Measurements from ENCODE around the gene MYO15B.
A peak's percentile ranks its signal among the peaks of the same experiment; 100 is the strongest.
"Not testable (repeated sequence)": the region's sequence is repeated elsewhere in the genome, so short reads cannot be mapped to it uniquely, and the experiment has no call there.

MYO15B gene

DNA sequence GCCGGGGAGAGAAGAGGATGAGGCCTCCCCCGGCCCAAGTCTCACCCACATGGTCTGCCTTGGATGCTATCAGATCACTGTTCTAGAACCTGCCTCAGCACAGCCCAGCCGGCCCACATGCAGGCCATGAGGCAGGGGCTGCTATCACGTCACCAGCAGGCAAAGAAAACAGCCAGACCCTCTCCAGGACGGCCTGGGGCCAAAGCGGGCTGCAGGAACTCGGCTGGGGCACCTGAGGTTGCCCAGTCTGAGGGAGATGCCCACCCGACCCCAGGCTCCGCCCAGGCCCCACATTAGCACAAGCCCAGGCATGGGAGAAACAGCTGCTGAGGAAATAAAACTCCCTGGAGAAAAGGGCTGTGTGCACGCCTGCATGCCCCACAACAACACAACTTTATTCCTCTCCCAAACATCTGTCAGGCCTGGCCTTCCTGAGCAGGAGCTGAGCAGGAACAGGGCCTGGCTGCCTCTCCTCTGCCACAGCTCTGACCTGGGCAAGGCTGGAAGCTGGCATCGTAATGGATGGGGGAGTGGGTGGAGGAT, 39.0 kb downstream of the MYO15B start:
- no peak for DNase-seq

DNA sequence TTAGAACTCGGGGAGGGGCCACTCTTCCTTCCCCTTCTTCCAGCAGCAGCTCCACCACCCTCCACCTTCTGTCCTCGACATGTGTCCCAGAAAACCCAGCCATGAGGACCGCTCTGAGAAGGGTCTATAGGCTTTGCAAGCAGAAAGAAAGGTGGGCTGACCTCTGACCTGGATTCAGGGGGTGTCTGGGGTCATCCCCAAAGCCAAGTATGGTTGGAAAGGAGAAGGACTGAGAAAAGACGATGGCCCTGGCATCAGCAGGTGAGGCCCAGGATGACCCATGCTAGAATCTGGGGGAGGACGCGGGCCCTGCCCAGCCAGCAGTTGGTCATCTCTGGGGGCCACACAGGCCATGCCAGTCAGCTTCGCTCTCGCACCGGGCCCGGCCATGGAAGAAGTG, 39.5 kb downstream of the MYO15B start:
- no peak for DNase-seq

DNA sequence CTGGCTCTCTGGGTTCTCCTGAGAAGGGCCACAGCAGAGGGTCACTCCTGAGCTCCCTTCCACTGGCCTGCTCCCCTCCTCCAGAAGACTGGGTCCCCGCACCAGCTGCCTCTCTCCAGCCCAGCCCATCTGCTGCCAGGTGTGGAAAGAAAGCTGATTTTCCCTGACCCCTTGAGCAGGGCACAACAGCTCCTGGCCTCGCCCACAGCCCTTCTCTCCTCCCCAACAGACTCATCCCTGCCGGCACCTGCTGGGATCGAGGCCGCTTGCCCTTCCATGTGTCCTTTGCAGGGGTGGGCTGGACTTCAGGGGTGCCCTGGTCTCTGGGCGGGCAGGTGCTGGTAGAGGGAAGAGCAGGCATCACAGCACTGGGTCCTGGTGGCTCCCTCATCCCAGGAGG, 40.8 kb downstream of the MYO15B start:
- no peak for DNase-seq

DNA sequence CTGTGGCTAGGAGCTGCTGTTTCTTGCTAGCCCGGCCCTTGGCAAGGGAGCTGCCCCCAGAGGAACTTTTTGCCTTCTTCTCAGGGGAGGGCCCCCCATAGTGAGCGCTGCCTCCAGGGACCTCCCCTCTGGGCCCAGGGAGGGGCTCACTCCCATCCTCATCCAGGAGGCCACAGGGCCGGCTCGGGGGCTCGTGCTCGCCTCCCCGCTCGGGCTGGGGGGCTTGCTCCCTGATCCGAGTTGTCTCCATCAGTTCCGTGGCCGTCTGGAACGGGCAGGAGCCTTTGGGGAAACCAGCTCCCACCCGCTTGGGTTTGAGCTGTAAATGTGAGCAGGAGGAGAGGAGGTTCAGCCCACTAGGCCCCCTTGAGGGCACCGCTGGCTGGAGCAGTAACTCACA, 41.6 kb downstream of the MYO15B start:
- DNase-seq: no peak

DNA sequence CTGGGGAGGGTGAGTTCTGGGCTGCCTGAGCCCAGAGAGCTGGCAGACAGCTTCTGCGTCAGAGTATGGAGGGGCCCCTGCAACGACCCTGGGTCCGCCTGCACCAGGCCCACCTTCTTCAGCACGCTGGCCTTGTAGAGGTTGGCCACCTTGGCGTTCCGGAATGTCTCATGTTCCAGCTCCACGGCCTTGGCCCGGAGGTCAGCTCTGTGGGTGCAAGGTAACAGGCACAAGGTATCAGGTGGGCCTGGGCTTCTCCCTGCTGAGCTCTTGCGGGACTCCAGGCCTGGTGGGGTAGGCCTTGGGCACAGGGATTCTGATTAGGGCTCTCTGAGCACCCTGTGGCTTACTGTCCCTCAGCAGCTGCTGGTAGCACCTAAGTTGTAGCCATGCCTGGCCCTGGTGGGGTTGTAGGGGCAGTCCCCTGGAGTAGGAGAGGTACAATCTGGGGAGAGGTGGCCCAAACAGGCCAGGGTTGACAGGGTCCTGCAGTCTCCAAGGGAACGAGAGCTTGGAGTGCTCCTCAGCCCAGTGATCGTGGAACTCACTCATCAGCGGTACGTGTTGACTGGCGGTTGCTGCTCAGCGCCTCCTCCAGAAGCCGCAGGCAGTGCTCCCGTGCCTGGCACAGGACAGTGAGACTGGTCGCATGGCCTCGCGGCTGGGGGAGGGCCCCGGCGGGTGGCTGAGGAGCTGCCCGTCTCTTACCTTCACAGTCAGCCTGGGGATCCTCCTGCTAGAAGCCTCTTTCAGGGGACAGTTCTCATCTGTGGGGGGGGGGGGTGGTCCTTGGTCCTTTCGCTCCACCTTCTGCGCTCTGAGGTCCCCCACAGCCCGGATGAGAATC, 42.7 kb downstream of the MYO15B start:
- no peak for DNase-seq

DNA sequence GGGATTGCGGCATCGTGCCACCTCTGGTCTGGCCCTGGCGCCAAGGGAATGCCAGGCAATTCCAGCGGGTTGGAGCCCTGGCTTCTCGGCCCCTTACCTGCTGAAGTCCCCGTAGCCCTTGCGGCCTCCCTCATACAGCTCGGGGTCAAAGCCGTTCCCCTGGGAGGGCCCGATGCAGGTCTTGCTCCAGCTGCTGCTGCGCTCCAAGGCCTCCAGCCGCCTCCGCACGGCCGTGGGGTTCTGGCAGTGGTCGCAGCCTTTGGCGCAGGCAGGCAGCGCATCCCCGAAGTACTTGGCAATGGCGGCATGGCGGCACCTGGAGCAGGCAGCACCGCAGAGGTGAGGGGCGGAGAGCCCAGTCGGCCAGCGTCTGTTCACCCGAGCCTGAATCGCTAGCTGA, 43.8 kb downstream of the MYO15B start:
- DNase-seq: no peak

DNA sequence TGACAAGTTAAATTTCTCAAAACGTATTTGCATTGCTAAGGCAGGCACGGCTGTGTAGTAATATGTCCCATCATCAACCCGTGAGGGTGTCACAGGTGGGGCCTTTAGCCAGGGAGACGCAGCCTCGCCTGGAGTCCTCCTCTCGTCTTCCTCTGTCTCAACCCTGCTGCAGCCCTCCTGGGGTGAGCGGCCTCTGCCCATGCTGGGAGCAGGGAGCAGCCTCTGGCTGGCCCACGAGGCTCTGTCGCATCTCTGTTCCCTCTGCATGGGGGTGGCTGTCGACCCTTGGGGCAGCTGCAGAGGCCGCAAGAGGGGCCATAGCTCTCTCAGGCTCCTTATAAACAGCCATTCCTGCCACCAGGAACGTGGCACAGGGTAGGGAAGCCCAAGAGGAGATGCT, 44.8 kb downstream of the MYO15B start:
- DNase-seq: no peak

DNA sequence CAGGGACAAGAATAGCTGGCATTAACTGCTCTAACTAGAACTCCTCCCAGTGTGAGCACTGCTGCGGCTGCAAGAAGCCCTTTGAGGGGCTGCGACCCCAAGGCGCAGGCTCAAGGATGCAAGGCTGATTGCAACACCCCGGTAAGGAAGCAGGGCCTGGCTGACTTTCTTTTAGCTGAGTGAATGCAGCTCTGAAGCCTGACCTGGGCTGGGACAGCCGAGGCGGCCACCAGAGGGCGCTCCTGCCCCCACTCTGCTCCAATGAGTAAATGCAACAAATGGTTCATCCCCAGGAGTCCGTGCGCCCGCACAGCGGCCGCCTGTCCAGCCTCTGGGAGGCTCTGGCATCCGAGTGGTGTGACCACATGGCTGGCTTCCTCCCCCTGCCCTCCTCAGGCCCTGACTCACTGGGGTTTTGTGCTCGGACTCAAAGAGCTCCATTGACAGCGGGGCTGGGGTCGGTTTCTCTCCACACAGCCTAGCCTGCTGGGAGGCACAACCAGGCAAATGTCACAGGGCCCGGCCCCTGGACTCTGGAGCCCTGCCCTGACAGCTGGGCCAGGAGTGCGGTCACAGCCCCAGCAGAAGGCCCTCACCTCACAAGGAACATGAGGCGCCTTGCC, 45.4 kb downstream of the MYO15B start, which contains the start of gene SMIM5:
TSS of gene SMIM5 (plus strand) at position 572 of the 623 bp plus-strand sequence. CDS start 6,768 bp downstream, outside the sequence.
- peak; percentile 73 for DNase-seq

DNA sequence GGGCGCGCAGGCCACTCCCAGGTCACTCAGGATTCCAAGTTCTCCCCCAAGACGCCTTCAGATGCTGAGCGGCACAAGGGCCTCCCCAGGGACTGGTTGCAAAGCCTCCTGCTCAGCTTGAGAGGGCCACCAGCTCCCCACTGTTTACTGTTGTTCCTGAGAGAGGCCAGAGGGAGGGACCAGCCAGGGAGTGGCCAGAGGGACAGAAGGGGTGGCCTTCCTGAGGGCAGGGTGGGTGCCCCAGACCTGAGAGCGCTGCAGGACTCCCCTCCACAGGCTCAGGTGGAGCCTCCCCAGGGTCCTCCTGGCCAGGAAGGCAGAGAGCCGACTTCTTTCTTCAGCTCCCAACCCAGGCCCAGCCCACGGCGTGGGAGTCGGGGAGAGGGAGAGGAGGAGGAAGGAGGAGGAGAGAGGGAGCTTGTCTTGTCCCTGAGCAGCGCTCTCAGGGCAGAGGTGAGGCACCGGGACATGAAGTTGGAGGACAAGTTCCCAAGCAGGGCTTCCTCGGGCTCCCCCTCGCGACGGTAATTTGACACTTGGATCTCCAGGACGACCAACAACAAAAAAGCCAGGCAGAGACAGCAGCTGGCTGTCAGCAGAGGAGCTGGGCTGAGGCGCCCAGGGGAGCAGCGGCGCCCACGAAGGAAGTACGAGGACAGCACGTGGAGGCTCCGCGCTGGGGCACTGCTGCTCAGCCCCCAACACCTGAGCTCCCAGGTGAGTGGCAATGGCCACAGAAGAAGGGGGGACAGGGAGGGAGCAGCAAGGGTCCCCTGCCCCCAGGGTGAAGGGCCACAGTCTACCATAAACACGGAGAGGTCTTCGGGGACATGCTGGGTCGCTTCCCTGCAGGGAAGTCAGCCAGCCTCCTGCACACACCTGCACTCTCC, 46.1 kb downstream of the MYO15B start:
- DNase-seq: peak; percentile 37

DNA sequence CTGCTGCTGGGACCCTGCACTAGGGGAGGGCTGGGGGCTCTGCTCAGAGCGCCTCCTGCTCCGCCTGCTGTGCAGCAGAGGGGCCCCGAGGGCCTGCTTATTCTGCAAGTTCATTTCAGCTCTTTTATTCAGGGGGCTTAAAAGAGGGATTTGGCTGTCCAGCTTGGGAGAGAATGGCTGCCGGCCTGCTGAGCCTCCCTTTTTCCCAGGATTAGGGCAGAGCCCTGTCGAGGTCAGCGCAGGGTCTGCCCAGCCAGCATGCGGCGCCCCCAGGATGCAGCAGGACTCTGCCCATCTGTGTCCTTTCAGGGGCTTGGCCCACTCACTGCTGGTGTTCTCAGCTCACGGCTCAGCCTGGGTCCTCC, 46.8 kb downstream of the MYO15B start:
- no peak for DNase-seq

DNA sequence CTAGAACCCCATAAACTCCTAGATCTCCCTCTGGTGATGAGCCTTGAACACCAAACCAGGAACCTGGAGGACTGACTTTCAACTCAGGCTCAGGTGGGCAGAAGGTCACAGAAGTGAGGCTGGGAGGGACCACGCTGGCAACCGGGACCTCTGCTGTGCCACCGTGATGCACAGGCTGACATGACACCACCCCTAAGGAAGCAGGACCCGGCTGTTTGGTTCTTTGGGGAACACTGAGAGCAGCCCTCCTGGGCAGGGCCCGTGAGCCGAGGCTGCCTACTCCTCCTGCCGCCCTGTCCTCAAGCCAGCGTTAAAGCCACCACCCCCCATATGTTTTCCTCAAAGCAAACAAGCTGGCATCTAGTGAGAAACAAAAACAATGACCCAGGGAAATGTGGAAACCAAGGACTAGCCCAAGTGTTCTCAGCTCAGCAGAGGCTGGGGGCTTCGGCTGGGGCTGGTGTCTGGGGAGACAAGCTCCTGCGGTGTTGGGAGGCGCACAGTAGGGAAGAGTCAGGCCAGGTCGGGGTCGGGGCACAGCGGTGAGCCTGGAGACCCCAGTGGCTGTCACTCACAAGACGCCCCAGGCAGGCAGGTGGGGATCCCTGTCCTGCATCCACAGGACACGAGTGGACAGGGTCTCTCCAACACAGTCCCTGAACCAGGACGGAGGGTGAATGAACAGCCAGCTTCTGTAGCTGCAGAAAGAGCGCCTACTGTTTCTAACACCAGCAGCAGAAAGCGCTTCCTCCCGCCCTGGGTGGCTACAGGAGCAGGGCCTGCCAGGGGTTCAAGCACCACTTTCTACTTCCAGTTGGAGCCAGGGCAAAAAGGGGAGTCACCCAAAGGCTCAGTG, 47.4 kb downstream of the MYO15B start:
- no peak for DNase-seq

DNA sequence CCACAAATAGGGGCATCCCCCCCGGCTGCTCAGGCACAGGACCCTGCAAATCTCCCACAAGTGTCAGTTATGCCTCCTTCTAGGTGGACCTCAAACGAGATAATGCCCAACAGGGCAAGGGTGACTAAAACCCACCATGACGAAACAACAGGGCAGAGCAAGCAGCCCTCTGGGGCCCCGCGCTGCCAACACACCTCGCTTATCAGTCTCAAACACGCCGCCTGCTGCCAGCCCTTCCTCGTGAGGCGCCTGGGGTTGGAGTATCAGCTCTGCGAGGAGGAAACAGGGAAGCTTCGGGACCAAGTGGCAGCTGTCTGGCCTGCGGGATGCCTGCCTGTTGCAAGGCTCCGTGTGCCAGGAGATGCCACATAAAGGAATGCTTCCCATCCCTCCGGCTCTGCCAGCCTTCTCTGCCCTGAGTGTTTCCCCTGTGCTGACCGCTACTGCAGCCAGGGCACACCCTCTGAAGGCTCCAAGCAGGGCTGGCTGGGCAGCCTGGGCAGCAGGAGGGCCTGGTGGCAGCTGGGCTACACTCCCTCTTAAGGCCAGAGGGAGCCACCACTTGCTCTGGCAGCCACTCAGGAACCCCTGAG, 48.1 kb downstream of the MYO15B start:
- DNase-seq: no peak

DNA sequence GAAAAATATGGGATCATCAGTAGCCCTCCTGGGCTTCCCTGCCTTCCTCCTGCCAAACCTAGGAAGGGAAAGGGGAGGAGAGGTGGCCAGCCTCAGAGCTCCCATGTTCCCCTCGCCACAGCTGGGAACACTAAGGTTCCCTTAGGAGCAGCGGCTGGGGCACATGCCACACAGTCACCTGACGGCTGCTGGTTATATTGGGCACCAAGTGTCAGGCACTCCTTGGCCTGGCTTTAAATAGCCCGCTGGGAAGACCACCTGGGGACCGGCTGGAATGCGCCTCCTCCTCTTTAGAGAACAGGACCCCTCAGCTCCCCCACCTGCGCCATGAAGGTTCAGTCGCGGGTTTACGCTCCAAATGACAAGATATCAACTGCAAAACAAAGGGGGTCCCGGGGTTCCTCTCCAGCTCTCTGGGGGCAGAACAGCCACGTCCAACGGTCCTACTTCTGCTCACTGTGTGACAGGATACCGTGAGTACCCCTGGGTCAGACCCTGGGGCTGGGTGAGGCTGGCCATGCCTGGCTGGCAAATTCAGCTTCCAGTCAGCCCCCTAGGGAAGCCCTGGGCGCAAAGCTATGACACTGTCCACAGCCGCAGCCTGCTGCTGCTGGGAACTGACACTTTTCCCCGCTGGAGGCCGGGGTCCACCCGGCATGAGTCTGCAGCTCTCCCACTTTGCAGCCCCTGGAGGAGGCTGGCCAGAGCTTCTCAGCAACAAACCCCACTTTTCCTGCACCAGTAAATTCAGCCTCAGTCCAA, 49.0 kb downstream of the MYO15B start:
- DNase-seq: no peak

DNA sequence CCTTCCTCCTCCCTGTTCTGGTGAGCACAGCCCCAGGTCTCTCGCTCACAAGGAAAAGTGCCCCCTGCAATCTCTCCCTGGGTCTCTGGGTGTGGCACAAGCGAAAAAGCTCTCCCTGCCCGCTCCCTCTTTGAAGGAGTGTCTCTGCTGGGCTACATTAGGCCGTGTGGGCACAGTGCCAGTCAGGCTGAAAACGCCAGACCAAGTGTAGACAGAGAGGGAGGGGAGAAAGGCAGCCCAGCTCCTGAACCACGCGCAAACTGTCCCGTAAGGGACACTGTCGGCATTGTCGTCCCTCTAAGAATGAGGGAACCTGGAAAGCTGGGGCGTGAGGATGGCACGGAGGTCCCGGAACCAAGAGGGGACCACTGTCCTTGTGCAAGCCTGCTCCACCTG, 49.5 kb downstream of the MYO15B start:
- no peak for DNase-seq

DNA sequence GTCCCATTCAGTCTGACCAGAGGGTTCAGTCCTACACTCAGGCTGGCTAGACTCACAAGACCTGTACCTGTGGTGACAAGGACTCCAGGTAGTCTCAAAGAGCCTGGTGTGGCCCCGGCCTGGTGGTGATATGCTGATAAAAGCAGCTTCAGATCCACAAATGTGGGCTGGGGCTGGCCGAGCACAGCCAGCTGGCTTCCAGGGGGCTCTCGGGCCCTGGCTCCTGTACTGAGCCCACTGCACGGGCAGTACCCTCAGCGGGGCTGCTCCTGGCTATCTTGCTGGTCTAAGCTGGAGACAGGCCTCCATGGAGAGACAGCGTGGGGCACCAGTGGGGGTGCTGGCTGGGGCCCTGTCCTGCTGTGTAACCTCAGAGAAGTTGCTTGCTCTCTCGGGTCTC, 50.0 kb downstream of the MYO15B start:
- DNase-seq: no peak

DNA sequence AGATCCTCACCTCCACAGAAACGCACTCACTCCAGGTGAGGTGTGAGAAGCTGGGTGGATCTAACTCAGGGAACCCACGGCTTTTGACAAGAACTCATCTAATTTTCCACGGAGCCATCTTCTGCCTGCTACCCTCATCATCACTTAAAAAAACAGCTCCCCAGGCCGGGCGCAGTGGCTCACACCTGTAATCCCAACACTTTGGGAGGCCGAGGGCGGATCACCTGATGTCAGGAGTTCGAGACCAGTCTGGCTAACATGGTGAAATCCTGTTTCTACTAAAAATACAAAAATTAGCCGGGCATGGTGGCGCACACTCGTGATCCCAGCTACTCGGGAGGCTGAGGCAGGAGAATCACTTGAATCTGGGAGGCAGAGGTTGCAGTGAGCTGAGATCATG, 50.4 kb downstream of the MYO15B start:
- DNase-seq: not testable (repeated sequence)

DNA sequence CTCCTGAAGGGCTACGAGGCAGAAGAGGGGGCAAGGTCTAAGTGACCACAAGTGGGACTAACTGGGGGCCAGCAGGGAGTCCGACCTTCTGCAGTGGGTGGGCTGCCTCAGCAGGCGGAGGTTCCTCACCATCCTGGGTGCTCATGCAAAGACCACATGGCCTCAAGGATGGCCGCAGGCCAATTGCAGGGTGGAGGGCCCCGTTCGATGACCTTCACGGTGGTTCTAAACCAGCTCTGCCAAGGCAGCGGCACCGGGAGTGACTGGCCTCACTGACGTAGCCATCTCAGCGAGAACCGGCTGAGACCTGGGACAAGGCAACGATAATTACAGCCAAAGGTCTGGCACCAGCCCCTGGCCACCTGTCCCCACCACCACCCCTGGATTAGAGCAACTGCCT, 51.3 kb downstream of the MYO15B start:
- no peak for DNase-seq

DNA sequence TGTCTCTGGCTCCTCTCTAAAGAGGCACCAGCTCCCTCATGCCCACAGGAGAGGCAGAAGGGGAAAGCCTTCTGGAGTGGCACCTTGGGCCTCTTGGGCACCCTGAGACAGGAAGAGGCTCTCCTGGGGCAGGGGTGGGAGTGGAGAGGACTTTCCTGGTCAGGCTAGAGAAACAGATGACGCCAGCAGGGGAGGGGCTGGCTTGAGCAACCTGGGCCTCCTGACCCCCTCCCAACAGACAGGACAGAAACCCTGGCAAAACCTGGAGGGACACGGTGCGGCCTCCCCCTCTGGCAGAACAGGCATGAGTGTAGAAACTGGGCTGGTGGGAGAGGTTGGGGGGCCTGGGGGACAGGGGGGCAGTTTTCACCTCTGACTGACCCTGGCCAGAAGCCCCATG, 51.7 kb downstream of the MYO15B start:
- no peak for DNase-seq

DNA sequence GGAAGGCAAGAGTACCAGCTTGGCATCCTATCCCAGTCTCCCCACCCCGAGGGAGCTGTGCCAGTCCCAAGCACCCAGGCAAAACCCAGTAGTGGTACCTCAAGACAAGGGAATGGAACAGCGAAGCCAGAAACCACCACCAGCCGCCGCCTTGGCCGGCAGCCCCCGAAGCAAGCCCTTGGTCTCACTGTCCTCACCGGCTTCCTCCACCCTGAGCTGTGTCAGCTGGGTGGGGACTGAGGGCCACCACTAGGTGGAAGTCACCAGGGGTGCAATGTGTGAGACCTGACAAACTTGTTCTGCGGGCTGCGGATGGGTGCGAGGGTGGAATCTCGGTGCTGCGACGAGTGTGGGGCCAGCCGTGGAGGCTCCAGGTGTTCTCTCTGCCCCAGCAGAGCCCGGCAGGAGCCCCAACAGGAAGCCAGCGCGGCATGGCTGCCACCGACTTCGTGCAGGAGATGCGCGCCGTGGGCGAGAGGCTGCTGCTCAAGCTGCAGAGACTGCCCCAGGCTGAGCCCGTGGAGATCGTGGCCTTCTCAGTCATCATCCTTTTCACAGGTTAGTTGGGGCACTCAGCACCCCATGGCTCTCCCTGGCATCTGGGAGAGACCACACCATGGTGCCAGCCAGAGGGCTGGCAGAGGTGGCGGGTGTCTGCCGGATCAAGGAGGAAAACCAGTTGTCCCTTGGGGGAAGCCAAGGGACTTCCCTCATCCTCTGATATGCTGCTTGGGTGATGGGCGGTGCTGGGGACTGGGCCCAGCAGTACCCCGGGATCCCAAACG, 52.4 kb downstream of the MYO15B start:
- DNase-seq: no peak

DNA sequence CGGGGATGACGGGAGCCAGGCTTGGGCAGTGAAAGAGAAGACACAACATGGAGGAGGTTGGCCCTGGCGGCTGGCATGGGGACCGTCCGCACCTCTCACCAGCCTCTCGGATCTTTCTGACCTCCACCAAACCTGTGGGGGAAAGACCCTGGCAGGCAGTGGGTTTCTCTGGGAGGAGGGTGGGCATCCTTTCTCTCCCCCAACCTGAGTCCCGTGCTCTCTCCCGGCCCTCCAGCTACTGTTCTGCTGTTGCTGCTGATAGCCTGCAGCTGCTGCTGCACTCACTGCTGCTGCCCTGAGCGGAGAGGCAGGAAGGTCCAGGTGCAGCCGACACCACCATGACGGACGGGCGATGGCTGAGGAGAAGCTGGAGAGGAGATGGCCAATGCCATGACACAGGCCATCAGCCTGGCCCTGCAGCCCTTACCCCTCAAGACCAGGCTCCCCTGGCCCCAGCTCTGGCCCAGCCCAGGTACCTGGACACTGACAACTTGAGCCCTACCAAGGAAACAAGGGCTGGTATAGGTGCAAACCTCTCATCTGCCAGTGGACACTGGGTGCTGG, 53.0 kb downstream of the MYO15B start:
- DNase-seq: no peak
